NCI-H2196 (cell line): ENCODE measurements around the gene TULP3.

Source experiments
- DNase-seq: peaks from one replicate; lab custom pipeline; 2025; ENCODE audit not compliant: unreplicated experiment; lab: John Stamatoyannopoulos, UW

TULP3 gene

DNA sequence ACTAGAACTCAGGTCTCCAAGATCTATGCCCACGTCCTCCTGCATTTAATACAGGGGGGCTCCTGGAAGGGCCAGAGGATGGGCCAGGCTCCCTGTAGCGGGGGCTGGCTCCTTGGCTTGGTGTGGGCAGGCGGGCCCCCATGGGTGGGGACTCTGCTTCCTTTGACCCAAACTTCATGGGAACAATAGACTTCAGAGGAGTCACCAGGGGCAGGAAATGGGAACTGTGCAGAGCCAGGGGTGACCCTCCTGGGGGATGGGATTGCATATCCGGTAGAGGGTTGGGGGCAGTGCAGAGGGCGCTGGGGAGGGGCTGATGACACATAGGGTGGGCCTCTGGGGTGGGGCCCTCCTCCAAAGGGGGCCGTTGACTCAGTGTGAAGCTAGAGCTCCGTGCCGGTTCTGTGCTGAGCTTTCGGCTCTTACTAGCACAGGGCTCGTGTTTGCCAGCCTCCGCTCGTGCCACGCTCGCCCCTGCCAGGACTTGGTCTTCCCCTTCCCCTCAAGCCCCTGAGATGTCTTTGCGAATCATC lies 73.1 kb downstream of the TULP3 start:
- no peak for DNase-seq

DNA sequence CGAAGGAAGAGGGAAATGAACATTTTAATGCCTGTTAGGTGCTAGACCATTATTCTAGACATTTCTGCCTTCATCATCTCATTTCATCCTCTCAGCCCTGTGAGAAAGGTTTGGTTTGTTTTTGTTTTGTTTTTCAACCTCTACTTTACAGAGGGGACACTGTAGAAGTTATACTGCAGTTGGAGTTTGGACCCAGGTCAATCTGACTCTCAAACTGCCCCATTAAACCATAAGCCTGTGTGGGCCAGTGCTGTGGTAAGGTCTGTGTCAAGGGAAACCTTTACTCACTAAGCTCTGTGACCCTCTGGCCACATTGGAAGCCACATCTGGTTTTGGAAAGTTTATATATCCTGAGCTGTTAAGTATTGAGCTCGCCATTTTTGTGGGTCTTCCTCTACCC lies 77.0 kb downstream of the TULP3 start:
- no peak for DNase-seq

GRCh38 chr12:2970744-2971143 lies 80.1 kb downstream of the TULP3 start:
- no peak for DNase-seq

- no peak for DNase-seq
Observed at GRCh38 chr12:2973566-2973965, 82.9 kb downstream of the TULP3 start.

GRCh38 chr12:2974560-2974971 lies 83.9 kb downstream of the TULP3 start:
- DNase-seq, result no peak

DNA sequence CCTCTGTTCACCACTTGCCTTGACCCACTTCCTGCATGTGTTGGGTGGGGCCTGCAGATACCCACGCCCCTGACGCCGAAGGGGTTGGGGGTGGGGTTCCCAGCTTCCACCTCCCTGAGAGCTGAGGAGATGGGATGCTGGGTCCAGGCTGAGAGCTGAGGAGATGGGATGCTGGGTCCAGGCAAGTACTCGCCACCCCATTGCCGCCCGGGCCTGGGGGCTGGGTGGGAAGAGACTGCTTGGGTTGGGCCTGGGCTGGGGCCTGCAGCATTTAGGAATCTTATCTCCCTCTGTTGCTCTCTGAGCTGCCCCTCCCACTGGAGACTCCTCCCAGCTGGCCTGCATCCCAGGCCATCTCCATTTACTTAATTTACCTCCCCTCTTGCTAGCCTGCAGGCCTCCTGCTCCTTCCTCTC lies 85.9 kb downstream of the TULP3 start:
- DNase-seq, result no peak

DNA sequence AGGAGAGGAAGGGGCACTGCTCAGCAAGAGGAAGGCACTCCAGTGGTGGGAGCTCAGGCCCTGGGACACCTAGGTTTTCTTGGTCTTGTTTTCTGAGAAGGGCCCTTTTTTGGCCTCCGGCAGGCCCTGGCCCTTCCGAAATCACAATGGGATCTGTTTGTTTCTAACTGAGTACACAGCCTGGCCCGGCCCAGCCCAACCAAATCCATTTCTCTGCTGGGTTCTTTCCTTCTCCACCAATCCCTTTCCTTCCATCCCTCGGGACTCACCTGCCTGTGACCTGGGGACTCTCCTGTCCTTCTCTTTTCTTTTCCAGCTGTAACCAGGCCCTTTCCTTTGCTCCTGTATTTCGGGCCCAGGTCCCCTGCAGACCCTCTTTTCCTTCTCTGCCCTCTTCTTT lies 87.1 kb downstream of the TULP3 start:
- DNase-seq, result no peak

GRCh38 chr12:2979806-2980205 lies 89.1 kb downstream of the TULP3 start:
- DNase-seq, result no peak

DNA sequence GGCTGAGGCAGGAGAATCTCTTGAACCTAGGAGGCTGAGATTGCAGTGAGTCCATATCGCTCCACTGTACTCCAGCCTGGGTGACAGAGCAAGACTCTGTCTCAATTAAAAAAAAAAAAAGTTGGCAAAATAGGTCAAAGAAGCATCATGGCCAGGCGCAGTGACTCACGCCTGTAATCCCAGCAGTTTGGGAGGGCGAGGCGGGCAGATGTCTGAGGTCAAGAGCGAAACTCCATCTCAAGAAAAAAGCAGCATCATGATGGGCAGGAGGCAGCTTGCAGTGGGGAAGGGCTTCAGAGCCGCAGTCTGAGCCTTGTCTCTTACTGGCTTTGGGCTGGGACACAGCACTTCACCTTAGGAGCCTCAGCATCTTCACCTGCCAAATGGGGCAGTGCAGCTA lies 89.9 kb downstream of the TULP3 start:
- no peak for DNase-seq

DNA sequence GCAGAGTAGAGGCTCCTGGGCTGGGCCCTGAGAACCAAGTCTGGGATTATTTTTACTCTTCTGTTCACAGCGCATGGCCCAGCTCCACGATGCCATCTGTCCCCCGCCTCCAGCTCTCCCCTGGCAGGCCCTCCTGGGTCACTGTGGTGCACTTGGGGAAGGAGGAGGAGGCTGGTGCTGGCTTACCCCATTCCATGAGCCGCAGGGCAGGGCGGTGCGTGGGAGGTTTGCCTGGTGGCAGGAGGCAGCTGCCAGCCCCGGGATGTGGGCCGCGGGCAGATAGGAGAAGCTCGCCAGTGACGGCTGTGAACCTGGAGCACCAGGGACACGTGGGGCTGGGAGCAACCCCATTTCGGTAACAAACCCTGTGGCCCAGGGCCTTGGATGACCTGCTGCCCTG lies 91.7 kb downstream of the TULP3 start:
- DNase-seq, result no peak

GRCh38 chr12:2984249-2984648 lies 93.6 kb downstream of the TULP3 start:
- DNase-seq, result no peak

DNA sequence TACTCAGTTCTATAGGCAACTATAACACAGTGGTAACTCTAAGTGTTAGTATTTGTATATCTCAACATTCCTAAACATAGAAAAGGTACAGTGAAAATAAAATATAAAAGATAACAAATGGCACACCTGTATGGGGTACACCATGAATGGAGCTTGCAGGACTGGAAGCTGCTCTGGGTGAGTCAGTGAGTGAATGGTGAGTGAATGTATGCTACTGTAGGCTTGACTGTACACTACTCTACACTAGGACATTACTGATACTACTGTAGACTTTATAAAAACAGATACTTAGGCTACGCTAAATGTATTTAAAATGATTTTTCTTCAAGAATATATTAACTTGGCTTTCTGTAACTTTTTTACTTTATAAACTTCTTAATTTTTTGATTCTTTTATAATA lies 94.0 kb downstream of the TULP3 start:
- DNase-seq, result no peak

DNA sequence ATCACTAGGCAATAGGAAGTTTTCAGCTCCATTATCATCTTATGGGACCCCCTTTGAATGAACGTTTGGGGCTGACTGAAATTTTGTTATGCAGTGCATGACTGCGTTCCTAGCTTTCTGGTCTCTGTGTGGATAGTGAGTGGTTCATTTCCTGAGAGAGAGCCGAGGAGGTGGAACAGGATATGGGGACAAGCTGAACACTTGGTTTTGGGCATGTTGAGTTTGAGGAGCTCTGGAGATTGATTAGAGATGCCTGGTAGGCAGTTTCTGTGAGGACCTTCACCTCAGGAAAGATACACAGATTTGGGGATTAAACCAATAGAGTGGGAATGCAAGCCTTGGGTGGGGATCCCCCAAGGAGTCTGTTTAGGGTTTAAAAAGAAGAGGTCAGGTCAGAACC lies 96.2 kb downstream of the TULP3 start:
- no peak for DNase-seq

DNA sequence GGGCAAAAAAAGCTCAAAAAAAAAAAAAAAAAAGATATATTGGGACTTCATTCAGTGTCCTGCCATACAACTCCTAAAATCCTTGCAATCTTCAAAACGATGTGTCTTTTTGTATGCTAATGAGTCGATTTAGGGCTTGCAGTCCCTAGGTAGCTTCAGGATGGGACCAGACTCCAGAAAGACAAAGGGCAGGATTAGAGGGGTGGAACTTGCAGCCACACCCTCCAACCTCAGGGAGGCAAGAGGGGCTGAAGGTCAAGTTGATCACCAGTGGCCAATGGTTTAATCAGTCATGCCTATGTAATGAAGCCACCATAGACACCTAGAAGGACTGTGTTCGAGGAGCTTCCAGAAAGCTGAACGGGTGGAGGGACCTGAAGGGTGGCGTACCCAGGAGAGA lies 97.8 kb downstream of the TULP3 start:
- DNase-seq, result no peak
